Caki2 (cell line): ENCODE measurements around the gene SMPD4. TPM values are rescaled to one million over a fixed set of nuclear protein-coding genes. Genes with fewer than 3 reads are reported as not detected.
"Not testable (repeated sequence)": the region's sequence is repeated elsewhere in the genome, so short reads cannot be mapped to it uniquely, and the experiment has no call there.

ENCODE experiments used
- DNase-seq: peaks from one replicate; pipeline ENCODE4 v3.0.0-alpha.2; 2015; ENCODE audit warnings: low read depth
- in situ Hi-C: cut with HindIII; loops from 2 replicates; pipeline ENCODE4 v1.10.0; 2016; ENCODE audit warnings: low sequenced_read_pairs, low pct_unique_long_range_greater_than_20kb, mixed read lengths
- total RNA-seq: library from RNA; depleted of rRNA; stranded (reverse); fragments of >200 nt; shearing (Covaris generic); gene quantifications from 2 replicates; pipeline ENCODE4 v1.2.3, GENCODE V29; 2014; ENCODE audit warnings: low replicate concordance; rRNA removed

SMPD4 gene
- total RNA-seq, 1 experiment from 2014 or later, result 38.0 TPM

DNA sequence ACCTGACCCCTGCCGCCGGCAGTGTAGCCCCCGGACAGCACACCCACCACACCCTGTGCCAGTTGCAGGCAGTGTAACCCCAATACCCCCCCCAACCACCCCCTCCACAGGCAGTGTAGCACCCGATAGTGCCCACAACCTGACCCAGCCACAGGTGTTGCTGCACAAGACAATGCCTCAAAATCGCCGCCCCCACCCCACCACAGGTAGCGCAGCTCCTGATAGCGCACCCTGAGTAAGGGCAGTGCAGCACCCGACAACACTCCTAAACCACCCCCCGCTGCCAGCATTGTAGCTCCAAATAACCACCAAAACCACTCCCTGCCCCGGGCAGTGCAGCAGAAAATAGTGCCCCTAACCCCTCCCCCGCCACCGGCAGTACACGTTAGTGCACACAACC is 52.9 kb downstream of the SMPD4 start:
- in situ Hi-C loops, result not testable (repeated sequence)

GRCh38 chr2:130127726-130128125 is 53.7 kb downstream of the SMPD4 start:
- DNase-seq, in situ Hi-C loops: not testable (repeated sequence)

More for the DNA sequence above, 52.9 kb downstream of the SMPD4 start:
- DNase-seq, result not testable (repeated sequence)

DNA sequence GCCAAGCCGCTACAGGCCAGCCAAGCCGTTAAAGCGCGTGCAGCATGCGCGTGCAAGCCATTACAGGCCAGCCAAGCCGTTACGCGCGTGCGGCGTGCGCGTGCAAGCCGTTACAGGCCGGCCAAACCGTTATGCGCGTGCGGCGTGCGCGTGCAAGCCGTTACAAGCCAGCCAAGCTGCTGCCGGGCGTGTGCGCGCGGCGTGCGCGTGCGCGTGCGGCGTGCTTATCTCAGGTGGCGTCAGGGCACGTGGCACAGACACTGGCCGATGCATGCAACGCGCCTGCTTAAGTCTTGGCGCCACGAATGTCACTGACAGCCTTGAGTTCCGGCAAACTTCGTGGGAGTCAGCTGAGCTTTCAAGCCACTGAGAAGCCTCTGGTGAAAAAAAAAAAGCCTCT is 60.5 kb downstream of the SMPD4 start:
- in situ Hi-C loops, DNase-seq: not testable (repeated sequence)

GRCh38 chr2:130102597-130103363 is 78.6 kb downstream of the SMPD4 start:
- in situ Hi-C loops, DNase-seq: not testable (repeated sequence)

Other genes with a start within 250 kb of the SMPD4 start
- not detected in 2 replicates for gene RAB6C, start 201.9 kb downstream of the SMPD4 start, total RNA-seq
- 1.8 and 6.4 TPM in 2 replicates for gene POTEF, start 52.4 kb downstream of the SMPD4 start, total RNA-seq
- gene CCDC74B, start 36.5 kb downstream of the SMPD4 start, total RNA-seq, result 19.9 and 37.3 TPM in 2 replicates
- 330 and 444 TPM in 2 replicates for gene MZT2B, start 660 bp upstream of the SMPD4 start, total RNA-seq
- not detected in 2 replicates for gene TUBA3E, start 16.8 kb upstream of the SMPD4 start, total RNA-seq
- gene IMP4, start 161.3 kb upstream of the SMPD4 start, total RNA-seq, result 78.6 and 105 TPM in 2 replicates
- 20.8 and 26.1 TPM in 2 replicates for gene PTPN18, start 174.5 kb upstream of the SMPD4 start, total RNA-seq